Type B pancreatic cell (in vitro differentiated cells): ENCODE measurements around the gene SLC2A10. TPM values are rescaled to one million over a fixed set of nuclear protein-coding genes. Genes with fewer than 3 reads are reported as not detected.

Source experiments
- DNase-seq: peaks from one replicate; pipeline ENCODE4 v3.0.0; 2021; ENCODE audit warnings: mixed read lengths; ENCODE audit not compliant: unreplicated experiment; ENCODE audit errors: extremely low spot score
- H3K27ac Mint-ChIP-seq: 2 replicates; pipeline ENCODE4 v1.8.0; 2021; ENCODE audit warnings: mild to moderate bottlenecking, mixed read lengths
- H3K27me3 Mint-ChIP-seq: 2 replicates; pipeline ENCODE4 v1.8.0; 2021; ENCODE audit warnings: mixed read lengths
- H3K36me3 Mint-ChIP-seq: 2 replicates; pipeline ENCODE4 v1.8.0; 2021; ENCODE audit warnings: mixed read lengths
- H3K4me1 Mint-ChIP-seq: one replicate; pipeline ENCODE4 v1.8.0; 2021; ENCODE audit warnings: mixed read lengths; ENCODE audit not compliant: unreplicated experiment
- H3K4me3 Mint-ChIP-seq: 2 replicates; pipeline ENCODE4 v1.8.0; 2021; ENCODE audit warnings: mild to moderate bottlenecking, mixed read lengths
- H3K9me3 Mint-ChIP-seq: 2 replicates; pipeline ENCODE4 v1.8.0; 2021; ENCODE audit warnings: mixed read lengths
- total RNA-seq: library from RNA; stranded (reverse); gene quantifications from 2 replicates; pipeline ENCODE4 v1.2.1, GENCODE V29; 2021; ENCODE audit warnings: low replicate concordance
- TF ChIP-seq, protein P1 (sequence below): fragments of 200-600 bp; sonication (generic); conservative IDR thresholded peaks from 2 replicates; pipeline ENCODE4 v1.5.0; 2021; ENCODE audit warnings: antibody characterized with exemption, mild to moderate bottlenecking

Gene SLC2A10
- total RNA-seq, 1 donor from 2014 or later: 15.8 TPM

DNA sequence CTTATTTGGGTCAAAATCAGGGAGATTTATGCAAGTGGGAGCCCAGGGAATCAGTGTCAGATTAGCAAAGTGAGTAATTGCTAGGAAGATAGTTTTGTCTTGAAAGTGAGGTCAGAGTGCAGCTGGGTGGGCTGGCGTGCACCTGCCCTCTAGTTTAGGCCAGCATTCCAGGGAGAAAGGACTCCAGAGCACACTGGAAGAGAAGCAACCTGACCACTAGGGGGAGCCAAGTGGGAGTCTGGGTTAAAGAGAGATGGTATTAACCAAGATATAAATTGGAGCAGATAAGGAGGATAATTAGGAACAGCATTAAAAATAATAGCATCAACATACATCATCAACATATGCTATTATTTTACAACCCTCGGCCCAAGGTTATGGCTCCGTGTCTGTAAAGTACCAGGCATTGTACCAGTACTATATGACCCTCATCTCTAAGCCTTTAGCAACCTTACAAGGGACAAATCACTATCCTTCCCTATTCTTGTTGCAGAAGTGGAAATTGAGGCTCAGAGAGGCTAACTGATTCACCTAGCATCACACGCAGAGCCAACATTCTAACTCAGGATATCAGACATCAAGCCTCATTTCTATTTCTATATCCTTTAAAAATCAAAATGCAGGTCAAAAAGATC, 57.8 kb downstream of the SLC2A10 start:
- Mint-ChIP-seq H3K4me3 (no peak overlapping the region), H3K27me3 (peaks cover 3% of the 10 kb centered on the region), H3K27ac (no peak overlapping the region), H3K9me3 (no peaks in the 10 kb centered on the region), H3K4me1 (no peaks in the 10 kb centered on the region), H3K36me3 (no peaks in the 10 kb centered on the region)
- DNase-seq: no peak
- TF ChIP-seq, protein P1, sequence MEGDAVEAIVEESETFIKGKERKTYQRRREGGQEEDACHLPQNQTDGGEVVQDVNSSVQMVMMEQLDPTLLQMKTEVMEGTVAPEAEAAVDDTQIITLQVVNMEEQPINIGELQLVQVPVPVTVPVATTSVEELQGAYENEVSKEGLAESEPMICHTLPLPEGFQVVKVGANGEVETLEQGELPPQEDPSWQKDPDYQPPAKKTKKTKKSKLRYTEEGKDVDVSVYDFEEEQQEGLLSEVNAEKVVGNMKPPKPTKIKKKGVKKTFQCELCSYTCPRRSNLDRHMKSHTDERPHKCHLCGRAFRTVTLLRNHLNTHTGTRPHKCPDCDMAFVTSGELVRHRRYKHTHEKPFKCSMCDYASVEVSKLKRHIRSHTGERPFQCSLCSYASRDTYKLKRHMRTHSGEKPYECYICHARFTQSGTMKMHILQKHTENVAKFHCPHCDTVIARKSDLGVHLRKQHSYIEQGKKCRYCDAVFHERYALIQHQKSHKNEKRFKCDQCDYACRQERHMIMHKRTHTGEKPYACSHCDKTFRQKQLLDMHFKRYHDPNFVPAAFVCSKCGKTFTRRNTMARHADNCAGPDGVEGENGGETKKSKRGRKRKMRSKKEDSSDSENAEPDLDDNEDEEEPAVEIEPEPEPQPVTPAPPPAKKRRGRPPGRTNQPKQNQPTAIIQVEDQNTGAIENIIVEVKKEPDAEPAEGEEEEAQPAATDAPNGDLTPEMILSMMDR: peak; percentile 76

GRCh38 chr20:46770330-46771194, 61.1 kb downstream of the SLC2A10 start:
- Mint-ChIP-seq H3K36me3 (no peaks in the 10 kb centered on the region), H3K27me3 (peaks cover 8% of the 10 kb centered on the region), H3K9me3 (peaks cover 2% of the 10 kb centered on the region), H3K27ac (no peak overlapping the region), H3K4me3 (no peak overlapping the region), H3K4me1 (no peaks in the 10 kb centered on the region)
- TF ChIP-seq, protein P1: no peak
- no peak for DNase-seq

DNA sequence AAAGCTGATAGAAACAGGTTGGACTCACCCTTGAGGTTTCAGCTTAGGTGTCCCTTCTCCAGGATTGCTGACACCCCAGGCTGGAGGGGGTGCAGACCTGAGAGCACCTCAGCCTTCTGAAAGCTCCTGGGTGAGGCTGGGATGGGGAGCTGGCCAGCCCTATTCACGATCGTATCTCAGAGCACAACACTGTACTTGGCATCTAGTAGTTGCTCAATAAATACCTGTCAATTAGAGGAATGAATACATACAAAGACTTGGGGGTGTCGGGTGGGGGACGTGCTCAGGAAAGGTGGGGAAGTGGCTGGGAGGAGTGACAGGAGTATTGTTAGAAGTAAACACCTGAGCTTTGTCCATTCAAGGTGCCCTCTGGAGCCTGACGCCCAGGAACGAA, 61.7 kb downstream of the SLC2A10 start:
- peaks cover 8% of the 10 kb centered on the region for H3K9me3 Mint-ChIP-seq
- TF ChIP-seq, protein P1: no peak
- DNase-seq: no peak
- no peaks in the 10 kb centered on the region for H3K36me3 Mint-ChIP-seq
- H3K4me1 Mint-ChIP-seq: no peaks in the 10 kb centered on the region
- no peak overlapping the region for H3K4me3 Mint-ChIP-seq
- H3K27me3 Mint-ChIP-seq: peaks cover 8% of the 10 kb centered on the region
- no peak overlapping the region for H3K27ac Mint-ChIP-seq

DNA sequence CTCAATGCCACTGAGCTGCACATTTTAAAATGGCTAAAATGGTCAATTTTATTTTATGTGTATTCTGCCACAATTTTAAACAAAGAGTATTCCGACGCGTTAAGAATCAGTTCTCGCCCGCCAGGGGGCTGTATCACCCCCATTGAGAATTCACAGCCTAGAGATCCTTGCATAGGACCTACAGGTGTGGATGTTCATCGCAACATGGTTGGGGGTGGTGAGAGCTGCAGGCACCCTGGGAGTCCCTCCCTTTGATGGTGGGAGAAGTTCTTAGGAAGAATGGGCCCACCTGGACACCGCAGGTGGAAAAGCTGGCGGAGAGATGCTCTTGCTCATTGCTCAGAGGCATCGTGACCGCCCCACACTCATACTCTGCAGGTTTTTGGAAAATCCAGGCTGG, 63.5 kb downstream of the SLC2A10 start:
- no peak for DNase-seq
- peaks cover 8% of the 10 kb centered on the region for H3K27me3 Mint-ChIP-seq
- peaks cover 9% of the 10 kb centered on the region for H3K9me3 Mint-ChIP-seq
- H3K4me3 Mint-ChIP-seq: no peak overlapping the region
- no peak overlapping the region for H3K27ac Mint-ChIP-seq
- H3K4me1 Mint-ChIP-seq: no peaks in the 10 kb centered on the region
- H3K36me3 Mint-ChIP-seq: no peaks in the 10 kb centered on the region
- TF ChIP-seq, protein P1: peak; percentile 57

DNA sequence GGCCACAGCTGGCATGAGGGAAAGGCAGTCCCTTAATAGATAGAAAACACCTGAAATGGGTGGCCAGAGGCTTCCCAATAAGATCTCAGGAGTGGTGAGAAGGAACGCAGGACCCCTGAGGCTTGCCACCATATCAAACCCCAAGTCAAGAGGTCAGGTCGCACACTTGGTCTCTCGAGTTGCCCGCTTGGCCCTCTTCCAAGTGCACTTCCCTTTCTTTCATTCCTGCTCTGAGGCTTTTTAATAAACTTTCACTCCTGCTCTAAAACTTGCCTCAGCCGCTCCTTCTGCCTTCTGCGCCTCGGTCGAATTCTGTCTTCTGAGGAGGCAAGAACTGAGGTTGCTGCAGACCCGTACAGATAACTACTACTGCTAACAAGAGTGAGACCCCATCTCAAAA, 64.2 kb downstream of the SLC2A10 start:
- Mint-ChIP-seq H3K36me3 (no peaks in the 10 kb centered on the region), H3K9me3 (peaks cover 9% of the 10 kb centered on the region), H3K4me1 (no peaks in the 10 kb centered on the region), H3K27me3 (peaks cover 8% of the 10 kb centered on the region), H3K4me3 (no peak overlapping the region), H3K27ac (no peak overlapping the region)
- DNase-seq: no peak
- TF ChIP-seq, protein P1: no peak
